ENCODE data around the gene AFF1.
A peak's percentile ranks its signal among the peaks of the same experiment; 100 is the strongest.
"Not testable (repeated sequence)": the region's sequence is repeated elsewhere in the genome, so short reads cannot be mapped to it uniquely, and the experiment has no call there.

AFF1 gene

GRCh38 chr4:87081826-87082225, 147.0 kb downstream of the AFF1 start:
- DNase-seq (ENCODE audit: low spot score): no peak

- not testable (repeated sequence) for DNase-seq (ENCODE audit: low spot score)
Measured at GRCh38 chr4:87085732-87086131, 150.9 kb downstream of the AFF1 start.

- no peak for DNase-seq (ENCODE audit: low spot score)
Measured at GRCh38 chr4:87086143-87086805, 151.5 kb downstream of the AFF1 start.

- no peak for DNase-seq (ENCODE audit: low spot score)
Measured at GRCh38 chr4:87087015-87087414, 152.2 kb downstream of the AFF1 start.

GRCh38 chr4:87087420-87087819, 152.6 kb downstream of the AFF1 start:
- DNase-seq (ENCODE audit: low spot score): no peak

- DNase-seq (ENCODE audit: low spot score): no peak
Measured at GRCh38 chr4:87088186-87088585, 153.4 kb downstream of the AFF1 start.

GRCh38 chr4:87089368-87089767, 154.6 kb downstream of the AFF1 start:
- no peak for DNase-seq (ENCODE audit: low spot score)

GRCh38 chr4:87090305-87090704, 155.5 kb downstream of the AFF1 start:
- DNase-seq (ENCODE audit: low spot score): no peak

- DNase-seq (ENCODE audit: low spot score): peak; percentile 59
Measured at GRCh38 chr4:87092389-87093141, 157.8 kb downstream of the AFF1 start.

- DNase-seq (ENCODE audit: low spot score): peak; percentile 62
Measured at GRCh38 chr4:87093443-87094123, 158.8 kb downstream of the AFF1 start.

GRCh38 chr4:87097075-87097474, 162.3 kb downstream of the AFF1 start:
- DNase-seq (ENCODE audit: low spot score): no peak

GRCh38 chr4:87100168-87100567, 165.4 kb downstream of the AFF1 start:
- DNase-seq (ENCODE audit: low spot score): no peak

GRCh38 chr4:87101543-87102199, 166.9 kb downstream of the AFF1 start:
- DNase-seq (ENCODE audit: low spot score): no peak

- DNase-seq (ENCODE audit: low spot score): no peak
Measured at GRCh38 chr4:87103086-87103485, 168.3 kb downstream of the AFF1 start.

- DNase-seq (ENCODE audit: low spot score): peak; percentile 54
Measured at GRCh38 chr4:87103691-87104187, 168.9 kb downstream of the AFF1 start.

GRCh38 chr4:87105101-87105845, 170.5 kb downstream of the AFF1 start:
- no peak for DNase-seq (ENCODE audit: low spot score)

GRCh38 chr4:87108142-87108546, 173.3 kb downstream of the AFF1 start:
- DNase-seq (ENCODE audit: low spot score): peak; percentile 85

- no peak for DNase-seq (ENCODE audit: low spot score)
Measured at GRCh38 chr4:87109121-87109520, 174.3 kb downstream of the AFF1 start.

- DNase-seq (ENCODE audit: low spot score): no peak
Measured at GRCh38 chr4:87109945-87110344, 175.1 kb downstream of the AFF1 start.

GRCh38 chr4:87112063-87112462, 177.3 kb downstream of the AFF1 start:
- no peak for DNase-seq (ENCODE audit: low spot score)

GRCh38 chr4:87114245-87115062, 179.6 kb downstream of the AFF1 start:
- DNase-seq (ENCODE audit: low spot score): no peak
